NCI-H2196 treated with DMSO at 0.1 percent for 48 hours (cell line): Measurements from ENCODE around the gene PTTG1IP.

Source experiments
- DNase-seq: peaks from one replicate; lab custom pipeline; 2025; ENCODE audit not compliant: unreplicated experiment; lab: John Stamatoyannopoulos, UW

The PTTG1IP gene

DNA sequence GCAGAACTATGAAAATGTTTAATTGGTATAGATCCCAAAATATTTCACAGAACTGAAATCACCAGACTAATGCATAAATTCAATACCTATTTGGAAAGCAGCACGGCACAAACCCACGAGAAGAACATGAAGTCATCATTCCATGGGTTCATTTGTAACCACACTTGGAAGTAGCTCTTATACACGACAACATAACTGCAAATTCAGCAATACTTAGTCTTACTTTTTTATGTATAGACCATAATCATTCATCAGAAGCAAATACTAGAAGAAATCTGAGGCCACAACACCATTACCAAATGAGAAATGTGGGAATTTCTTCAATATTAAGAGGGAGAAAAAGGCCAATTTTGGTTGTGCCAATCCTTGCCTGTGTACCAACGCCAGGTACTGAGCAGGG, 67.6 kb downstream of the PTTG1IP start:
- no peak for DNase-seq

DNA sequence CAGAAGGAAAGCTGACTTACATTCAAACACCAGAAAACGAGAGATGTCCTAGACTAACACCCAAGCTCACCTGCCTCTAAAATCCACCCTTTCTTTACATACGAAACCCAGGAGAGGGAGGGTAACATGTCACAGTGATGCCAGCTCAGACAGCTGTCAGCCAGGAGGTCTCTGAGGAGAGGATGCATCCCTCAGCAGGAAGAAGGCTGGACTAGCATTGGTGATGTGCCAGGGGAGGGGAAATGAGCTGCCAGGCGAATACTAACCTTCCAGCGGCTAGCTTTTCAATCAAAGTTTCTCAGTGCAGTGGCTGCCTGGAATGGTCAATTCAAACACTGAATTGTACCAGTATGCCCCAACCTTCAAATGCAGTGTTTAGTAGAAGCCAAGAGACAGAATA, 68.3 kb downstream of the PTTG1IP start:
- no peak for DNase-seq

DNA sequence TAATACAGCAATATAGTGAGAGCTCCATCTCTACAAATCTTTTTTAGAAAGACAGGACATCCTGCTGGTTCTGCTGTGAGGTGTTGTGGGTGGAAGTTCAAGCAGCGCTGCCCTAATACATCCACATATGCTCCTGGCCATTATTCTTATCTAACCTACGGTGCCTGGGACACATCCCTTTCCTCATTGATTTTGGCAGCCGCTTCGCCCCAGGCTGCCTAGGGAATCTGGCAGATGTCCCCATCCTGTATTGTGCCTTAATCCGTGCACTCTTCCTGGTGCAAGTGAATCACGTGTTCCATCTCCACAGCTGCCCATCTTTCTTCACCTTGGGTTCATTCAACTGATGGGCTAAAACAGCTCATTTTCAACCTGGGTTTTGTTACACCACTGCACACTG, 68.7 kb downstream of the PTTG1IP start:
- DNase-seq, result no peak

DNA sequence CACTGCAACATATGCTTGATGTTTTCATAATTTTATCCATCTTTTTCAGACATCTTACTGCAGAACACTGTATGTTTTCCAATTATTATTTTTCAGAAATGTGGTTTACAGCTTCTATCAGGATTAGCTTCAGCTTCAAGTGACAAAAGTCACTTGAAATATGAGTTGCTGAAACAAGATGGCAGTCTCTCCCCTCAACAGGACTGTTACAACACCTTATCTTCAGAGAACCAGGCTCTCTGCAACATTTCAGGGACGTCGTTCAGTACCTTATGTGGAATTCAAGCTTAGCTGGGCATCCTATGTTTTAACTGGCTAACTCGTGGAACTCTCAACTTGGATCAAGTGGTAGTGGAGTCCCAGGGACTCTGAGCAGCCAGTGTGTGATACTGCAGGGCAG, 69.8 kb downstream of the PTTG1IP start:
- no peak for DNase-seq

DNA sequence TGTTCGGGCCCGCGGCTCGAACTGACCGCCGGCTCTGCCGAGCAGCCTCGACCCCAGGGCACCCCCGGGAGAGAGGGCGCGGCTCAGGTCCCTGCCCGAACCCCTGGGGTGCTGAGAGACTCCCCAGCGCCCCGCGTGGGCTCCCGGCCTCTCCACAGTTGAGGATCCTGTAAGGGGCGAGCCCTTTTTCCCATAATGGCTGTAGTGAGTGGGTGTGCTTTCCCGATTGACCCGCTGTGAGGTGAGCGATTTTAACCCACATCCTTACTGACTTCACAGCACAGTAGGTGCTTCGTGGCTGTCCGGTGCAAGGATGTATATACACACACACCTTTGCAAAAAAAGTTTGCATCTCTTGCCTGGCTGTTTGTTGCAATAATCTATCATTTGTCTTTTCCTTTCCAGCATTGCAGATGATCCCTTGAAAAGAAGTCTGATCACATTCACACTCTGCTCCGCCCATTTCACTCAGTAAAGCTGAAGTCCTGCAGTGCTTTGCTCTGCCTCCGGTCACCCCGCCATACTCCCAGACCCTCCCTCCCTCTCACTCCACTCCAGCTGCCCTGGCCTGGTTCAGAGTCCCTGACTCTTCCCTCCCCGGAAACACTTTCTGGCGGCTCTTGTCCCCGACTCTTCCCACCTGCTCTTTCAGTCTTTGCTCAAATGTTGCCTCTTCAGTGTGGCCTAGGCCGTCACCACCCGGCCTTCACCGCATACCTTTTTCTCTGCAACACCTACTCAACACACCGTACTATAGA, 70.9 kb downstream of the PTTG1IP start:
- no peak for DNase-seq

DNA sequence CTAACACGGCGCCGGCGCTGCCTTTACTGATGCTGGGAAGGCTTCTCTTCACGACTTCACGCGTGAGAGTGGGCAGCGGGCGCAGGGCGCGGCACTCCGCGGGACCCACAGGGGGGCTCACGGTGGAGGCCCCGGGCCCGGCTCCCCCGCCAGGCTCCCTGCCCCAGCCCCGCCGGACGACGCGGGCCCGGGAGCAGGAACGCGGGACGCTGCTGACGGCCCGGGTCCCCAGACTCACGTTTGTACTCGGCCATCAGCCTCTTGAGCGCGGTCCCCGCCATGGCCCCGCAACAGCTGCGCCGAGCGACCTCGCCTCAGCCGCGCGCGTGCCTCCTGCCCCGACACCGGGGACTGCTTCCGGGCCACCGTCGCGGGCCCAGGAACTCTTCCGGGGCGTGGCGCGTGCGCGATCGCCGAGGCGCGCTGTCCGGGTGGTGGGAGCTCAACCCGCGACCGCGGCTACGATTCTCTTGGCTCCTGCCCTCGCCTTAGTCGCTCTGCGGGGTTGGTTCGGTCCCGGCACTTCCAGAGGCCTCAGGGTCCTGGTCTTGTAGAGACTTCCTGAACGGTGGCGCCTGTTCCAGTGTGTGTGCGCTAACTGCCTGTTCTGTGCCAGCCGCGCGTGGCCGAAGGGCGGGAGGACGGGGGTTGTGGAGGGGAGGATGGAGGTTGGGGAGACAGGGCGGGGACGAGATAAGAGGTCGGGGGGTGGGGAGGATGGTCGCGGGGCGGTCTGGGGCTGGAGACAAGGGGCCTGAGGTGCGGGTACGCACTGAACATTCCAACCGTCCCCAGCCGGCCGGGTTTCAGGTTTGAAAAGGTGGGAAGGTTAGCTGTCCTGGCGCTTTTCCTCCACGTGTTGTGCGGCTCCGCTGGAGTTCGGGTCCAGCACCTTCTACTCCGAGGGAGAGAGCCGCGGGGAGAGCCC, 71.8 kb downstream of the PTTG1IP start, which contains the start of gene UBE2G2:
TSS of gene UBE2G2 (minus strand) at position 353 of the 928 bp plus-strand sequence. CDS start at position 281, 72 bp downstream.
- peak; percentile 43 for DNase-seq

DNA sequence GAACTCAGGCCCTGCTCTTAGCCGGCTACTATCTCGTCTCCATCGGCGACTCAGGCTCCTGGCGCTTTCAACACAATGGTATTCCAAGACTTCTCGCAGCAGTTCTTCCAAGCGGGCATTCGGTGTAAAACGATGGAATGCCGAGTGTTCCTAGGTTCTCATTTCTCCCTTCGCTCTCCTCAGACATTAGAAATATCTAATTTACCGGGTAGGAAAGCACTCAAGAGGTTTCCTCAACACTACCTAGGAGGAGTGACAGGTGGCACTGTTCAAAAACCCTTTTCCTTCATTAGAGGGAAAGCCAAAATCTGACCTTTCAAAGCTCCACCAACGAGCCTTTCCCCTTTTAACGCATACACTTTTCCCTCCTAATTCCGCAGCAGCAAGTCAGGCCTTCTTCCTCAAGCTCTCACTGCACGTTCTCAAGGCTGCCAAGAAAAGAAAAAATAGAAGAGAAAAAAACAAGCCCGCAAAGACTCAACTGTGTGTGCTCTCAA, 72.5 kb downstream of the PTTG1IP start:
- DNase-seq, result no peak

DNA sequence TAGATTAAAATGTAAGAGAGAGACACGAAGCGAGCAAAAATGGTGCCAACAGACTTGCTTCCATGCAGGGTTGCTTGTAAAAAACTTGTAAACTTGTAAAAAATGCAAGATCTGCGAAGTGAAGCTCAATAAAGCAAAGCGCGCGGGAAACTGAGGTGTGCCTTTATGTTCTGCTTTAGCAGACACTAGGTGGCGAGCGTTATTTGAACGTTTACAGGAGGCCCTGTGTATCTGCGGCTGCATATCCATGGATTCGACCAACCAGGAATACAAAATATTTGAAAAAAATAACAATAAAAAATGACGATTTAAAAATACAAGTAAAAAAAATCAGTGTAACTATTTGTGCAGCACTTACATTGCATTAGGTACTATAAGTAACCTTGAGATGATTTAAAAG, 73.4 kb downstream of the PTTG1IP start:
- no peak for DNase-seq

DNA sequence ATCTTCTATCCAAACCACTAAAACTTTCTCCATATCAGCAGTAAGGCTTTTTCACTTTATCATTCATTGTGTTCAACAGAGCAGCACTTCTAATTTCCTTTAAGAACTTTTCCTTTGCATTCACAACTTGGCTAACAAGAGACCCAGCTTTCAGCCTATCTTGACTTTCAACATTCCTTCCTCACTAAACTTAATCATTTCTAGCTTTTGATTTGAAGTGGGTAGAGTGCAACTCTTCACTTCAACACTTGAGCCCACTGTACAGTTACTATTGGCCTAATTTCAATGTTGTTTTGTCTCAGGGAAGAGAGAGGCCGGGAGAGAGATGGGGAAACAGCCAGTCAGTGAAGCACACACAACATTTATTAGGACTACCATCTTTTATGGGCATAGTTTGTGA, 73.8 kb downstream of the PTTG1IP start:
- no peak for DNase-seq
